KOPT-K1 (cell line): ENCODE data around the gene CEP44.
"Not testable (repeated sequence)": the region's sequence is repeated elsewhere in the genome, so short reads cannot be mapped to it uniquely, and the experiment has no call there.

Source experiments
- H3K27ac ChIP-seq: fragments of 200-600 bp; sonication (generic); 2 replicates; pipeline ENCODE4 v1.5.1; 2016; ENCODE audit warnings: antibody characterized with exemption, mild to moderate bottlenecking, low read depth, low read length; ENCODE audit not compliant: poor library complexity, severe bottlenecking
- H3K36me3 ChIP-seq: fragments of 200-600 bp; sonication (generic); 2 replicates; pipeline ENCODE4 v1.5.1; 2017; ENCODE audit warnings: antibody characterized with exemption, mild to moderate bottlenecking, low read length, moderate library complexity; ENCODE audit not compliant: insufficient read depth
- H3K9me3 ChIP-seq: fragments of 200-600 bp; sonication (generic); 2 replicates; pipeline ENCODE4 v1.5.1; 2017; ENCODE audit warnings: antibody characterized with exemption, low read length, mild to moderate bottlenecking; ENCODE audit not compliant: insufficient read depth, poor library complexity, severe bottlenecking

CEP44 gene

GRCh38 chr4:174375422-174375821 is 91.7 kb downstream of the CEP44 start:
- Histone ChIP-seq H3K36me3 (no peaks in the 10 kb centered on the region), H3K9me3 (no peaks in the 10 kb centered on the region), H3K27ac (no peak overlapping the region)

GRCh38 chr4:174377613-174378012 is 93.9 kb downstream of the CEP44 start:
- Histone ChIP-seq H3K27ac (no peak overlapping the region), H3K9me3 (no peaks in the 10 kb centered on the region), H3K36me3 (no peaks in the 10 kb centered on the region)

GRCh38 chr4:174378951-174379350 is 95.2 kb downstream of the CEP44 start:
- H3K27ac ChIP-seq, result no peak overlapping the region
- no peaks in the 10 kb centered on the region for H3K9me3 ChIP-seq
- H3K36me3 ChIP-seq, result no peaks in the 10 kb centered on the region

- not testable (repeated sequence) for H3K36me3 ChIP-seq, H3K27ac ChIP-seq
Observed at GRCh38 chr4:174380206-174380605, 96.5 kb downstream of the CEP44 start.

GRCh38 chr4:174380699-174381439 is 97.2 kb downstream of the CEP44 start:
- H3K27ac ChIP-seq, result no peak overlapping the region
- H3K9me3 ChIP-seq, result no peaks in the 10 kb centered on the region
- no peaks in the 10 kb centered on the region for H3K36me3 ChIP-seq

More at GRCh38 chr4:174380206-174380605, 96.5 kb downstream of the CEP44 start:
- not testable (repeated sequence) for H3K9me3 ChIP-seq

GRCh38 chr4:174381440-174381800 is 97.7 kb downstream of the CEP44 start:
- Histone ChIP-seq H3K9me3 (no peaks in the 10 kb centered on the region), H3K36me3 (no peaks in the 10 kb centered on the region), H3K27ac (no peak overlapping the region)
